NCI-H1930 (cell line): ENCODE measurements around the gene PEX14.

Experiments
- DNase-seq, 2 experiments: peaks; one replicate each; lab custom pipeline; 2025; lab: John Stamatoyannopoulos, UW

The PEX14 gene

DNA sequence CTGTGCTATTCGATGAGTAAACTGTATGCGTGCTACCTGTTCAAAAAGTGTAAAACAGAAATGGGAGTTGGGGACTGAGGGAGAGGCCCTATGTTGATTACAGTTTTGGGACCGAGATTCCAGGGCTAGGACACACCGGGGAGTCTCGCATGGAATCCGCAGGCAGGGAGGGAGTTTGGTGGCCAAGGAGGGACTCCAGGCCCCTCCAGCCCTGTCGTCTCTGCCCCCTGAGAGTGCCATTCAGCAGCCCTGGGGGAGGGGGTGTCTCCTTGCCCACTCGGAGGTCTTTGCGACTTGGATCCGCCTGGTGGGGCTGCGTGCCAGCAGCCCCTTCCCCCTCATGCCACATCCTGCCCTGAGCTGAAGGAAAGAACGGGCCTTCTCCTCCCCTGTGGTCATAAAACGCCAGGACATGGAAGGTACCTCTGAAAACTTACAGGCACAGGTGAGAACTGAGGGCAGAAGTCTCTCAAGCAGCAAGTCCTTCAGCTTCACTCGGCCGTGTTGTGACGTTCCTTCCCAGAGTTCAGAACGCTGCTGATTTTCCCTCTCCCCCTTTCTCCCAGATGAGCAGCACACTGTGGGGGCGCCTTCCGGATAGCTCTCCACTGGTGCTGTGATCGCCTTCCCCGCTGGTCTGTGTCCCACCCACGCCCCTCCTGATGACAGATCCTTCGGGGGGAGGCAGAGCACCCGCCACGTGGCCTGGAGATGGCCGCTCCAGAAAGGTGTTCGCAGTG lies 141.4 kb downstream of the PEX14 start:
- DNase-seq = no peak

DNA sequence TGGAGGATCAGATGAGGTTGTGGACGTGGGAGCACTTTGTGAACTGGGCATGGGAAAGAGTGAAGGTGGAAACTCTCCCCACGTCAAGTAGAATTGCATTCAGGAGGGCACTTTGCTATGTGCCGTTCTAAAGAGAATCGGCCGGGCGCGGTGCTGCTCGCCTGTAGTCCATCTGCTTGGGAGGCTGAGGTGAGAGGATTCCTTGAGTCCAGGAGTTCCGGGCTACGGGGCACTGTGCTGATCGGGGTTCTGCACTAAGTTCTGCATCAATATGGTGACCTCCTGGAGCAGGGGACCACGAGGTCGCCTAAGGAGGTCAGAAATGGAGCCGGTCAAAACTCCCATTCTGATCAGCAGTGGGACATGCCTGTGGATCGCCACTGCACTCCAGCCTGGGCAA lies 141.9 kb downstream of the PEX14 start:
- DNase-seq = no peak

DNA sequence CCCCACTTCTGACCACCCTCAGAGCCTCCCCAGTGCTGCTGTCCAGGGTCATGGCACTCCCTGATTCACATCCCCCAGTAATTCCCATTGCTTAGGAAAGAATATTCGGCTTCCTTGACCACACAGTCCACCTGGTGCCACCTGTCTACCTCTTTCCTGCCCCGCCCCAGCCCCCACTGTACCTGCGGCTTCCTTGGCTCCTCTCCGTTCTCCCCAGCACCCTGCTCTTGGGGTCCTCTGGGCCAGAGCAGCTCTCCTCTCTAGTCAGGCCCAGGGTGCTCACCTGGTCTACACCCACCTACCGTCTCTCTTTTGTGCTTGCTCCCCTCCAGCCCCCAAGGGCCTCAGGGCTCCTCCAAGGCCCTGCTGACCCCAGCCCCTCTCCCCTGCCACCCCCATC lies 142.6 kb downstream of the PEX14 start:
- DNase-seq = no peak

DNA sequence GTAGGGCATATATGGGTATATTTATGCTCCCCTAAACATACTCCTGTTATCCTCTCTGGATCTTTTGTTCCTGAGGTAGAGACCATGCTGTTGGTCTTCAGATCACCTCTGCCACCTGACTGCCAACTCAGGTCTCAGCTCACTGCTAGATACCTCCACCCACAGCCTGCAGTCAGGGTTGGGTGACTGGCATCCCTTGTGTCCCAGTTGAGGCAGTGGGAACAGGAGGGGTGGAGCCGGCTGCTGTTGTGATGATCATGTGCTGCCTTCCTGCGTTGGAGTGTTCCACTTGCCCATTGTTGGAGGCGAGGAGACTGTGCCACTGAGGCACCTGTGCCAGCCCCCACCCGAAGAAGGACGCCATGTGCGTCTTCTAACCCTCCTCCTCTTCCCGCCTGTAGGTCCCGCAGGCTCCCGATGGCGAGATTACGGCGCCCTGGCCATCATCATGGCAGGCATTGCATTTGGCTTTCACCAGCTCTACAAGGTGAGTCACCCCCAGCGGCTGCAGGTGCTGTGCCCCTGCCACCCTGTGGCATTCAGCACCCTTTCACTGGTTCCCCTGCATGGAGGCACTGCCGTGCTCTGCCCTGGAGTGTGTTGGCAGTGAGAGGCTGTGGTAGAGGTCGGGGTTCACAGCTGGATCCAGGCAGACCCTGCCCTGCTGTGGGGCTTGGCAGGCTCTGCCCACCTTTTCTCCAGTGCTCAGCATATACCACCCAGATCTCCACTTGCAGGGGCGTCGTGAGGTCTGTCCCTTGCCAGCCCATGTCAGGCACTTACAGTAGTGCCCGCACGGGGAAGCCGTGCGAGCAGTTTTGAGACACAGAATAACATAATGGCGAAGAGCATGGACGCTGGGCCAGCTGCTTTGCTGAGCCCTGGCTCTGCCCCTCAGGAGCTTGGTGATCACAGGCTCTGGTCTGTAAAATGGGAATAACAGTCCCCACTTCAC lies 143.5 kb downstream of the PEX14 start:
- no peak for DNase-seq

DNA sequence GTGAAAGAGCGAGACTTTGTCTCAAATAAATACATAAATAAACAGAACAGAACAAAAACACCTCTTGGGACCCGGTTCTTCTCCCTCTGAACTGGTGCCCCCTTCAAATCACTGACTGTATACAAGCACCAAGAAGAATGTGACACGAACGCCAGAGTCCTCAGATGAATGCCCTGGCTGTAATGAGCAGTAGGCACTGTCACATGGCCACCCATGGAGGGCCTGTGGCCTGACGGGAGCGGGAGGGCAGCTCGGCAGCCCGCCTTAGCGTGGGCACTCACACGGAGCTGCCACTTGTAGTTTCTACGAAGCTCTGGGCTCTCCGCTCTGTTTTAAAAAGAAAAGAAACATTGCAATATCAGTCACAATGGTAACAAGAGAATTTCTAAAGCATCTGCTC lies 146.0 kb downstream of the PEX14 start:
- DNase-seq = no peak

- no peak for DNase-seq
Measured at GRCh38 chr1:10621906-10622305, 147.2 kb downstream of the PEX14 start.

DNA sequence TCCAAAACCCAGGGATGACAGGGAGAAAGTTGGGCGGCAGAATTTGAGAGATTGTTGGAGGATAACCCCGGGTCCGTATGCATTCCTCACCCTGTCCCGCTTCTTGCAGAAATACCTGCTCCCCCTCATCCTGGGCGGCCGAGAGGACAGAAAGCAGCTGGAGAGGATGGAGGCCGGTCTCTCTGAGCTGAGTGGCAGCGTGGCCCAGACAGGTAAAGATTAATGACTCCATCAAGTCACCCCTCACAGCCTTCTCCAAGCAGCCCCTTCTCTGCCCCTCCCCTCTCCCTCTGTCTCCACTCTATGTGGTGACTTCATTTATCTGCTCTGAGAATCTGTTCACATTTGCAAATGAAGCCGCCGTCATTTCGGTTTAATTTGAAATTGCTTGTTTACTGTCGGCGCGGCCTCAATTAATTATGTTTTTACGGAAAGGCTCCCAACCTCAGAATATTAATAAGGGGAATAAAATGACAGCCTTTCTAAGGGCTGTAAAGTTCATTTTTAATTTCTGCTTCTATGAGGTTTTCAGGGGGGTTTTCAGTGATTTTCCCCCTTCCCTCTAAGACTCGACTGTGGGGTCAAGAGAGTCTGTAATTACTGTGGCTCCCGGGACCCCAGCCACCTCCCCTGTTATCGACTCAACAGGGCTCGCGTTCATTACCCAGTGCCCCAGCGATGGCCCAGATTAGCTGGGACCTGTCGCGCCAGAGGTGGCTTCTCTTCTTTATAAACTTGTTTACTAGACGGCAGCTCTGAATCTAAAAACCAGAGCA lies 148.3 kb downstream of the PEX14 start:
- no peak for DNase-seq

DNA sequence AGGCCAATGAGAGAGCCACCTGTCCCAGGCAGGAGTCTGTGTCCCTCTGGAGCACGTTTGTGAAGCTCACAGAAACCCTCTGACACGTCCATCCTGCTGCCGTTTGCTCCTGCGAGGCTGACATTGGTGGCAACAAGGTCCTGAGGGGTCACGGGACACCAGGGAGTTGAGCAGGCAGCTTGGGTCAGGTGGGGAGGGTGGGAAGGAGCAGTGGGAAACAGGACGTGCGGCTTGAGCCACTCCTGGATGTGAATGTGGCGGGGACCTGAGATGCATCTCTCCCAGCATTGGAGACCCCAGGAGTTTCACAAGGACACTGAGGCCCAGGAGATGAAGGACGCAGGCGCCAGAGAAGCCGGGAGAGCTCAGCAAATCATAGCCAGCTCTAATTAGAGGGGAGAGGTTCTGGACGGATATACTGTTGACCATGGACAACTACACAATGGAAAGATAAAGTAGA lies 149.0 kb downstream of the PEX14 start:
- DNase-seq = no peak

DNA sequence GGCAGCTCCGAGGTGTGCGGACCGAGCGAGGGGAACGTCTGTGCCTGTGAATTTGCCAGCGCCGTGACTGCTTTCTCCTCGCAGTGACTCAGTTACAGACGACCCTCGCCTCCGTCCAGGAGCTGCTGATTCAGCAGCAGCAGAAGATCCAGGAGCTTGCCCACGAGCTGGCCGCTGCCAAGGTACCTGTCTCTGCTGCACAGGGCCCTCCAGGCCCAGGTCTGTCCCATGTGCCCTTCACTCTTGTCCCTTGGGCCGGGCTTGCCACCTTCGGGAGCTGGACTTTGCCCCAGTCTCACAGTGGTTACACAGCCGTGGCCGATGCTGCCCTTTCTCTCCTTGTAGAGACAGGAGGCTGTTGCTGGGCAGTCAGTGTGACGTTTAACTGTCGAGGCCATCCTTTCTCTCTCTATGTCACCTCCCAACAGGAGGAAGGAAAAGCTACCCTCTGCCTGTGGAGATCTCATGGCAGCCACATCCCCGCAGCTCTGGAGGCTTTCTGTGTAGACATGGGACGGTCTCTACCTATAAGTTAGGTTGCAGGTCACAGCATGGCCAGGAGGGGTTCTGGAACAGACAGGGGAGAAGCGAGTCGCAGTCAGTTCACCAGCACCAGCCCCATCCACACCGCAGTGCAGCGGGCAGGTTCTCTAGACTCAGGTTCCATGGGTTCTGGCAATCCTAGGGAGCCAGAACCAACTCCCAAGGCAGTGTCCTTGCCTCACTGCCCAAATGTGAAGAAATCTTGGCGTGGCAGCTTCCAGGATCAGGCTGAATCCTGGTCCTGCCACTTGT lies 149.7 kb downstream of the PEX14 start:
- no peak for DNase-seq

- DNase-seq = no peak
Measured at GRCh38 chr1:10625076-10625475, 150.3 kb downstream of the PEX14 start.

DNA sequence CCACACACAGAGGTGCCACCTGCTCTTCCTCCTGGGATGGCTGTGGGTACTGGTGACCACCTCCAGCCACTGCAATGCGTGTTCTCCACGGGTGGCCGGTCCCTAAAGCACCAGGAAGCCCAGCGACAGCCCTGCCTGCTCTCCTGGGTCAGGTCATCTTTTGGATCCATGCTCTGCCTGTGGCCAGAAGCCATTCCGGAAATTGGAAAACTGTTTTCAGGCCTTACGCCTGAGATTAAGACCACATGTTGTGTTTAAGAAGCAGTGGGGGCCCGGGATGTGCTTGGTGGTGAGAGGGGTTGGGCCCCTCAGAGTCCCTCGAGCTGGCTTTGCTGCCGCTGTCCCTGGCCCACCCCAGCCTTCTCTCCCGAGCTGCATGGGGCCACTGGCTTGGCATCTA lies 150.8 kb downstream of the PEX14 start:
- DNase-seq = no peak

DNA sequence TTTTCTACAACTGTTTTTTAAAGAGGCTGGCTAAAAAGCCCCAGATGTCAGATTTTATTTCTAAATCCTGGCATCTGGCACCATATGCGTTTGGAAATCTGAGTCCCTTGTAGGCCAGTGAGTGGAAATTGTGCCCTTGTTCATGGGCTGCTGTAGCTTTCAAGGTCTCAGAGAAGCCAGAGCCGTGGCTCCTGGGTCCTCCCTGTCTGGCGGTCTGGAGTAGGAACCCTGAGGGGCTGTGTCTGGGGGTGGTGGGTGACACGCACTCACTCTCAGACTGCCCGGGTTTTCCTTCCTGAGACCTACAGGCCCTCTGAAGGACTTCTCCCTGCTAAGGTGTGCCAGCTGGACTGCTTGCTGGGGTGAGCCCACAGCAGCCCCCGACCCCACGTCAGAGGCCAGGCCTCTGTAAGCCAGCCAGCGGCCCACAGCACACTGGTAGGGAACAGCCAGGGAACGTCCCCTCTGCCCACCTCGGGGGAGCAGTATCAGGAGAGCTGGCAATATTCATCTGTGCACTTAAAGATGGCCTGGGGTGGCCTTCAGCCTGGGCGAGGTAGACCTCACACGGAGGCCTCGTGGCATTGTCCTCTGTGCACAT lies 151.5 kb downstream of the PEX14 start:
- no peak for DNase-seq

DNA sequence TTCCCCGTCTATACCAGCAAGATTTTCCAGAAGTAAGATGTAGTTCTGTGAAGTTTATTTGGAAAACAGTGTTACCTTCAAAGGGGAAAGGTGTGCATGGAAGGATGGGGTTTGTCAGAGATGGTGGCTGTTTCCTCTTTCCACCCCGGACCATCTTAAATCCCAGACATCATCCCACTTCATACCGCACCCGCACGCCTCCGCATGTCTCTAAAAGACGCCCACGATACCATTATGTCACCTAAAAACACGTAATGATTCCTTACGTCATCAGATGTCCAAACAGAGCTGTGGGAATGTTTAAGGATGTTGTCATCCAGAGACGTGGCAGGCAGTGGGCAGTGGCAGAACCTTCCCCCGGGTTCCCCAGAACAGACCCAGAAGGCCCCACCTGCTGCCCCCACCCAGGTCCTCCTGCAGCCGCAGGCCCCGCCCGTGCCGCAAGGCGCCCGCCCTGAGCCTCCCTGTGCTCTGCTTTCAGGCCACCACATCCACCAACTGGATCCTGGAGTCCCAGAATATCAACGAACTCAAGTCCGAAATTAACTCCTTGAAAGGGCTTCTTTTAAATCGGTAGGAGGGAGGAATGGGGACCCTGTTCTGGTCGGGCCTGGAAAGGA lies 152.2 kb downstream of the PEX14 start:
- no peak for DNase-seq

DNA sequence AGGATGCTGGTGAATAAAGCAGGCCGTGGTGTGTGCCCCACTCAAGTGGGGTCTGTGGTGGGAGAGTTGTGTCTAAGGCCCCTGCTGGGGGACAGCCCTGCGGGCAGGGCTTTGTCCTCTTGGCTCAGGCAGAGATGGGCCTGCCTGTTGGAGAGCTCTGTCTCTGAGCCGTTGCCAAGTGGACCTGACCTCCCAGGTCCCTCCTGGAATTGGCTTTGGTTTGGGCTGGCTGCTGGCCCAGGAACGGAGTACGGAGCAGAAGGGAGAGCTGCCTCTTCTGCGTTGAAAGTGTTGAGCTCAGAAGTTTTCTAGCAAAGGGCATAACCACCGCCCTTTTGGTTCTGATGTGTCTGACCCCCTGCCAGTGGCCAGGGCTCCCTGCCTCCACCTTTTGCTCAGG lies 153.9 kb downstream of the PEX14 start:
- no peak for DNase-seq

DNA sequence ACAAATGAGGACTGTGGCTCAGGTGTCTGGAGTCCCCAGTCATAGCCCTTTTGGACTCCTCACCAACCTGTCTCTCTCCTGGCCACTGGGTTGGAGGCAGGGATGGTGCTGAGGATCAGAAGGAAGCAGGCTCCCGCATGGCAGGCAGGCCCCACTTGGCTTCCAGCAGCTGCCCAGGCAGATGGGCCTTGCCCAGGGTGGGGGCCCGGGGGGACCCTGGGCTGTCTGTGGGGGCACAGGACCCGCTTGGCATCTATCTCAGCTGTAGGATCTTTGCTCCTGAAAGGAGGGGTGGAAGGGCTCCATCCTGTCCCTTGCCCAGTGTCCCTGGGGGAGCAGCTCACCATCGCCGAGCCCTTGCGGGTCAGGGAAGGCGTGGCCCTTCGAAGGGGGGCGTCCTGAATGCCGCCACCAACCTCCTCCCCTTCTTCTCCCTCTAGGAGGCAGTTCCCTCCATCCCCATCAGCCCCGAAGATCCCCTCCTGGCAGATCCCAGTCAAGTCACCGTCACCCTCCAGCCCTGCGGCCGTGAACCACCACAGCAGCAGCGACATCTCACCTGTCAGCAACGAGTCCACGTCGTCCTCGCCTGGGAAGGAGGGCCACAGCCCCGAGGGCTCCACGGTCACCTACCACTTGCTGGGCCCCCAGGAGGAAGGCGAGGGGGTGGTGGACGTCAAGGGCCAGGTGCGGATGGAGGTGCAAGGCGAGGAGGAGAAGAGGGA lies 154.5 kb downstream of the PEX14 start:
- no peak for DNase-seq

GRCh38 chr1:10629816-10630571 lies 155.2 kb downstream of the PEX14 start:
- no peak for DNase-seq

- DNase-seq = no peak
Measured at GRCh38 chr1:10630661-10631120, 155.9 kb downstream of the PEX14 start.

- no peak for DNase-seq
Measured at GRCh38 chr1:10631121-10631810, 156.5 kb downstream of the PEX14 start.
